Measurements from ENCODE around the gene CHST7. TPM values are rescaled to one million over a fixed set of nuclear protein-coding genes. Genes with fewer than 3 reads are reported as not detected.

The CHST7 gene
- total and polyA plus RNA-seq, 2 of the 13 experiments (the other 11 are each of a cell fraction or from before 2014, with no cell fraction given), result 2.4 to 5.2 TPM

DNA sequence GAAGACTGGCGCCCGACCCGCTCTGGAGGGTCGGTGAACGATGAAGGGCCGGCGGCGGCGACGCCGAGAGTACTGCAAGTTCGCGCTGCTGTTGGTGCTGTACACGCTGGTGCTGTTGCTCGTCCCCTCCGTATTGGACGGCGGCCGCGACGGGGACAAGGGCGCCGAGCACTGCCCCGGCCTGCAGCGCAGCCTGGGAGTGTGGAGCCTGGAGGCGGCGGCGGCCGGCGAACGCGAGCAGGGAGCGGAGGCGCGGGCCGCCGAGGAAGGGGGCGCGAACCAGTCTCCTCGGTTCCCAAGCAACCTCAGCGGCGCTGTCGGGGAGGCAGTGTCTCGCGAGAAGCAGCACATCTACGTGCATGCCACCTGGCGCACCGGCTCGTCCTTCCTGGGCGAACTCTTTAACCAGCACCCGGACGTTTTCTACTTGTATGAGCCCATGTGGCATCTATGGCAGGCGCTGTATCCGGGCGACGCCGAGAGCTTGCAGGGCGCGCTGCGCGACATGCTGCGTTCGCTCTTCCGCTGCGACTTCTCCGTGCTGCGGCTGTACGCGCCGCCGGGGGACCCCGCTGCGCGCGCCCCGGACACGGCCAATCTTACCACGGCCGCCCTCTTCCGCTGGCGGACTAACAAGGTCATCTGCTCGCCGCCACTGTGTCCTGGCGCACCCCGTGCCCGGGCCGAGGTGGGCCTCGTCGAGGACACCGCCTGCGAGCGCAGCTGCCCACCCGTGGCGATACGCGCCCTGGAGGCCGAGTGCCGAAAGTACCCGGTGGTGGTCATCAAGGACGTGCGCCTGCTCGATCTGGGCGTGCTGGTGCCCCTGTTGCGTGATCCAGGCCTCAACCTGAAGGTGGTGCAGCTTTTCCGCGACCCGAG lies 568 bp downstream of the CHST7 start (continued):
- peak; percentile 79 for TF ChIP-seq ZNF687 (CRISPR knock-in tag; IDR thresholded peaks at IDR 0.05)
- peak; percentile 13; the same call in 1 of the 2 replicates for TF ChIP-seq RFX1 (IDR thresholded peaks at IDR 0.05)
- no peak for TF ChIP-seq CSRNP1 (CRISPR knock-in tag; IDR thresholded peaks at IDR 0.05)
- TF ChIP-seq POGZ (CRISPR knock-in tag; IDR thresholded peaks at IDR 0.05), result peak; percentile 24
- TF ChIP-seq XRCC5 (optimal IDR thresholded peaks at IDR 0.05; ENCODE audit: low read length), result no peak
- 0 out of 2 replicates have a peak, but pooled peaks have one; percentile 36 for TF ChIP-seq ZC3H13 (CRISPR knock-in tag; IDR thresholded peaks at IDR 0.05)
- TF ChIP-seq ZNF331 (CRISPR knock-in tag; IDR thresholded peaks at IDR 0.05), result peak; percentile 20; the same call in 1 of the 2 replicates
- TF ChIP-seq RBM39 (IDR thresholded peaks at IDR 0.05; ENCODE audit: low read depth, low read length, poor library complexity, severe bottlenecking), result no peak
- TF ChIP-seq JUNB (CRISPR knock-in tag; IDR thresholded peaks at IDR 0.05; ENCODE audit: borderline replicate concordance), result no peak
- TF ChIP-seq ELF1 (CRISPR knock-in tag; IDR thresholded peaks at IDR 0.05), result 0 out of 2 replicates have a peak, but pooled peaks have one; percentile 16
- no peak for TF ChIP-seq GTF2F1 (IDR thresholded peaks at IDR 0.05; ENCODE audit: low read length)
- 0 out of 2 replicates have a peak, but pooled peaks have one; percentile 16 for TF ChIP-seq YEATS4 (CRISPR knock-in tag; IDR thresholded peaks at IDR 0.05; ENCODE audit: borderline replicate concordance)
- TF ChIP-seq MXI1 (IDR thresholded peaks at IDR 0.05; ENCODE audit: borderline replicate concordance, low read depth, low read length), result peak; percentile 12; the same call in 1 of the 3 replicates
- TF ChIP-seq MYPOP (CRISPR knock-in tag; IDR thresholded peaks at IDR 0.05), result peak; percentile 42; the same call in 1 of the 2 replicates
- TF ChIP-seq RAD21 (CRISPR knock-in tag; IDR thresholded peaks at IDR 0.05), result 0 out of 2 replicates have a peak, but pooled peaks have one; percentile 12
- TF ChIP-seq ZFP91 (CRISPR knock-in tag; IDR thresholded peaks at IDR 0.05; ENCODE audit: borderline replicate concordance), result peak; percentile 32; the same call in 1 of the 2 replicates
- peak; percentile 64 for TF ChIP-seq ASH2L (IDR thresholded peaks at IDR 0.05; ENCODE audit: insufficient read length, low read depth, low read length)
- TF ChIP-seq CCAR2 (optimal IDR thresholded peaks at IDR 0.05; ENCODE audit: low read depth, low read length), result no peak
- peak; percentile 51 for TF ChIP-seq PHF8 (CRISPR knock-in tag; IDR thresholded peaks at IDR 0.05)
- no peak for TF ChIP-seq ZBTB7B (CRISPR knock-in tag; IDR thresholded peaks at IDR 0.05)

Data from HepG2 (cell line).